GM18909 (cell line): ENCODE results near the gene CARM1.
"Not testable (repeated sequence)": the region's sequence is repeated elsewhere in the genome, so short reads cannot be mapped to it uniquely, and the experiment has no call there.

Experiments
- ATAC-seq: cut with Tn5 transposase; IDR thresholded peaks from one replicate; pipeline ENCODE4 v1.9.1; 2021; ENCODE audit warnings: mild to moderate bottlenecking; ENCODE audit not compliant: unreplicated experiment, poor library complexity

Gene CARM1

GRCh38 chr19:10871711-10872545 lies 575 bp downstream of the CARM1 start:
- ATAC-seq: peak; percentile 5

DNA sequence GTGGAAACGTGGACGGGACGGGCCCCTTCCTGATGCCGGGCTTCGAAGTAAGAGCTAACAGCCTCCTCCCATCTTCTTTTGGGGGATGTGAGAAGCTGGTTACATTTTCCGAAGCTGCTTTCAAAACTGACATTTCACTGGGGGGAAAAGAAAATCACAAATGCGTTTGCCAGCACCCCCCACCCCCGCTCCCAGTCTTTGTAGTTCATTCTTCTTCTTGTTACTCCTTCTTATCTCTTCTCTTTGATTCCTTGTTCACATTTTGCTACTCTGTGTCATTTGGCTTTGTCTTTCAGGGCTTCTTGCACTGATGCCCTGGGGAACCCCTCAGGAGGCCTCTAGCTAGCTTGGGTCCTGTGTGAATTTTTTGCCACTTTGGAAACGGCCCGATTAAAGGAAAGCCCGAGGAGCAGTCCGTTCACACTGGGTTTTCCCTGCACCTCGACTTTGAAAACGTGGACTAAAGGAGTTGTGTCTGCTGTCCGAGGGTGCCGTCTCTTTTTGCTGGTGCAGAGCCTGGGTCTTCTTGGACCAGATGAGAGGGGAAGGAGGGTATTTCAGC lies 1.3 kb downstream of the CARM1 start:
- ATAC-seq: no peak

- ATAC-seq: no peak
Measured at GRCh38 chr19:10874024-10874423, 2.7 kb downstream of the CARM1 start.

- peak; percentile 55 for ATAC-seq
Measured at GRCh38 chr19:10876459-10877240, 5.3 kb downstream of the CARM1 start.

DNA sequence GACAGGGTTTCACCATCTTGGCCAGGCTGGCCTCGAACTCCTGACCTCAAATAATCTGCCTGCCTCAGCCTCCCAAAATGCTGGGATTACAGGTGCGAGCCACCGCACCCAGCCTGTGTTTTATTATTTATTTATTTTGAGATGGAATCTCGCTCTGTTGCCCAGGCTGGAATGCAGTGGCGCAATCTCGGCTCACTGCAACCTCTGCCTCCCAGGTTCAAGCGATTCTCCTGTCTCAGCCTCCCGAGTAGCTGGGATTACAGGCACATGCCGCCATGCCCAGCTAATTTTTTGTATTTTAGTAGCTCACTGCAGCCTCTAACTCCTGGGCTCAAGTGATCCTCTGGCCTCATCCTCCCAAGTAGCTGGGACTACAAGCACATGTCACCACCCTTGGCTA lies 6.3 kb downstream of the CARM1 start:
- not testable (repeated sequence) for ATAC-seq

DNA sequence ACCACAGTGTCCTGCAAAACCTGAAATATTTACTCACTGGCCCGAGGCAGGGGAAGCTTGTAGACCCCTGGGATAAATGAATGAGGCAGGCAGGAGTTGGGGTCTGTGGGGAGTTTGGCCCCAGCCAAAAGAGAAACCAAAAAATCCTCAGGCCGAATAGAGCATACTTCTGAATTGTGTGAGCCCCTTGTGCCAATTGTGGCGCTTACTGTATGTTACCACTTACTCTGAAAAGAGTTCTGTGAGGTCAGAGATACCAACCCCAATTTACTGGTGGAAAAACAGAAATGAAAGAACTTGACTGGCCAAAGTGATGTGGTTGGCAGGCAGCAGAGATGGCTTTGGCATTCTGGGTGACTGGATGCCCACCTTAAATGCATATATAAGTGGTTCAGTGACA lies 6.9 kb downstream of the CARM1 start:
- no peak for ATAC-seq

DNA sequence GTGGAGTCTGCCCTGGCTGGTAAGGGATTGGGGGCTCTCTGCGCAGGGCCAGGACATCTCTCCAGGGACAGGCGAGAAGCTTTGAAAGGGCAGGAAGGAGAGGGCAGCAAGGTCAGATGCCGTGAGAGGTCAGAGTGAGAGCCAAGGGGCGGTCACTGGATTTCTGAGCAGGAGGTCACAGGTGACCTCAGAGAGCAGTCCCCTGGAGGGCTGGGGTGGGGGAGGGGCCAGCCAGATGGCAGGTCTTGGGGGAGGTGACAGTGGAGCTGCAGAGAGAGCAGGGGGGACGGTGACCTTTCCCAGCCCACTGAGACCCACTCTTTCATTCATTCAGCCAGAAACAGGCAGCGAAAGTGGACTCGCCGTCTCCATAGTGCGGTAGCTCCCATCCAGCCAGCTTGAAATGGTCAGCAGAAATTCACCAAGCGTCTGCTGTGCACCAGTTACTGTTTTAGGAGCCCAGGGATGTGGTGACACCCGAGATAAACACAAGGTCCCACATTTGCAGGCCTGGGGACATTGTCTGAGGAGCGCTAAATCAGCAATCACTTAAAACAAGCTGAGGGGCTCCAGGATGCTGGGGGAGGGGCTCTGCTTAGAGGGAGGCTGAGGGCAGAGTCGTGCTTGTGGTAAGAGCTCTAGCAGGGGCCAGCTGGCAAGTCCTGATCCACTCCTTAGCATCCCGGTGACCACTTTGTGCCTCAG lies 10.2 kb downstream of the CARM1 start:
- ATAC-seq: no peak

- ATAC-seq: no peak
Measured at GRCh38 chr19:10882108-10882457, 10.7 kb downstream of the CARM1 start.

GRCh38 chr19:10884274-10884673 lies 12.9 kb downstream of the CARM1 start:
- no peak for ATAC-seq

DNA sequence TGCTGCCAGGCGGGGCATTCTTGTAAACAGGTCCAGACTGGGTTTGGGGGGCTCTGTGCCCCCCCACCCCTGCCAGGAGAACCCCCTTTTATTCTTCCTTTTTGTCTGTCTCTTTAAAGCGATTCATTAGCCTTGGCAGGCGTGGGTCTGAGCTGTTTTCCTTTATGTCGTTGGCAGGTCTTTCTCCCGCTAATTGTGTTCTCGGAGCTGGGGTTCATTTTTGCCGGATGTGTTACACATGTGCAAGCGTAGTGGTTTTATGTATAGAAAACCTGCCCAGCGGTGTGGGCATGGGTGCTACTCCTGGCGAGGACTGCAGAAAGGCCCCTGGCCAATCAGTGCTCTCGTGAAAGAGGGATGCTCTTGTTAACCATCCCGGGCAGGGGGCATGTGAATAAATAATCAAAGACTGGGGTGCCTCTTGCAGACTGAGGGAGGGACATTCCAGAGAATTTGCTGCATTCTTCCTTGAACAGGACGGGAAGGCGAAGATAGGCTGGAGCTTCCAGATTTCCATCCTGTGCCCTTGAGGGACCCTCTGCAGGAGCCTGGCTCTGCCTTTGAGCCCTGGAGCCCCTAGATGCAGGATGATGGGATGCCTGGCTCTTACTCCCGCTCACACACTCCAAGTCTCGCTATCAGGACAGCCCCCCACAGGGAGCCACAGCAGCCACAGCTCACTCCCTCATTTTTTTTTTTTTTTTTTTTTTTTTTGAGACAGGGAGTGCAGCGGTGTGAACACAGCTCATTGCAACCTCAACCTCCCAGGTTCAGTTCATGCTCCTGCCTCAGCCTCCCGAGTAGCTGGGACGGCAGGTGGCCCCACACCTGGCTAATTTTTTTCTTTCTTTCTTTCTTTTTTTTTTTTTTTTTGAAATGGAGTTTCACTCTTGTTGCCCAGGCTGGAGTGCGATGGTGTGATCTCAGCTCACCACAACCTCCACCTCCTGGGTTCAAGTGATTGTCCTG lies 14.1 kb downstream of the CARM1 start:
- no peak for ATAC-seq

- no peak for ATAC-seq
Measured at GRCh38 chr19:10887616-10888367, 16.4 kb downstream of the CARM1 start.

GRCh38 chr19:10888421-10888866 lies 17.1 kb downstream of the CARM1 start:
- no peak for ATAC-seq

DNA sequence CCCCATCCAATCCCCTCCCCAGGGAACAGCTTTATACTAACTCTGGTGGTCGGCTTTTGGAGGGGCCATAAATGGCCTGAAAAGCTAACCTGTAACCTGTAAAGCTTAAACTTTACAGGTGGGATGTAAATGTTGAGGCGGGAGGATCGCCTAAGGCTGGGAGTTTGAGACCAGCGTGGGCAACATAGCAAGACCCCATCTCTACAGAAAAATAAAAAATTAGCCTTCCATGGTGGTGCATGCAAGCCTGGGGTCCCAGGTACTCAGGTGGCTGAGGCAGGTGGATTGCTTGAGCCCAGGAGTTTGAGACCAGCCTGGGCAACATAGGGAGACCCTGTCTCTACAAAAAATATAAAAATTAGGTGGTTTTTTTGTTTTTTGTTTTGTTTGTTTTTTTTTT lies 18.5 kb downstream of the CARM1 start:
- ATAC-seq: no peak

GRCh38 chr19:10891405-10892086 lies 20.2 kb downstream of the CARM1 start:
- no peak for ATAC-seq

DNA sequence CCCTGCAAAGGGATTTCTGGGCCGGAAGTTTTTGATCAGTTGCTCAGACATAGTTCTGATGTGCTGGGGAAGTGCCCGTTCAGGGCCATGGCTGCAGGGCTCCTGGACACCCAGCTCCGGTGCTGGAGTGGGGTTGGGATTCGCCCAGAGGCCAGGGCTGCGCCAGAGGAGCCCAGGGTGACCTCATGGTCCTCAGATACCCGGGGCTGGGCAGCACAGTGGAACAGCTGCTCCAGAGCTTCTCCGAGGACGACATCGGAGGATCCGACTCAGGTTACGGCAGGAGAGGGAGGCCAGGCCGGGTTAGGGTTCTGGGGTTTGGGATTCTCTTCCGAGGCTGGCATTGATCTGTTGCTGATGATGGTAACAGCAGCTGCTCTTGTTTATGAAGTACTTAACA lies 20.9 kb downstream of the CARM1 start:
- ATAC-seq: no peak

DNA sequence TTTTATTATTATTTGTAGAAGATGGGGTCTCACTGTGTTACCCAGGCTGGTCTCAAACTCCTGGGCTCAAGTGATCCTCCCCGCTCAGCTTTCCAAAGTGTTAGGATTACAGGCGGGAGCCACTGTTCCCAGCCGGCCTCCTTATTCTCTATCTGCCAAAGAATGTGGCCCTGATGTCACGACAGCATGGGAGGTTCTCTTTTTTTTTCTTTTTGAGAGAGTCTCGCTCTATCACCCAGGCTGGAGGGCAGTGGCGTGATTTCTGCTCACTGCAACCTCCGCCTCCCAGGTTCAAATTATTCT lies 23.5 kb downstream of the CARM1 start:
- no peak for ATAC-seq

GRCh38 chr19:10895363-10895762 lies 24.0 kb downstream of the CARM1 start:
- ATAC-seq: no peak

DNA sequence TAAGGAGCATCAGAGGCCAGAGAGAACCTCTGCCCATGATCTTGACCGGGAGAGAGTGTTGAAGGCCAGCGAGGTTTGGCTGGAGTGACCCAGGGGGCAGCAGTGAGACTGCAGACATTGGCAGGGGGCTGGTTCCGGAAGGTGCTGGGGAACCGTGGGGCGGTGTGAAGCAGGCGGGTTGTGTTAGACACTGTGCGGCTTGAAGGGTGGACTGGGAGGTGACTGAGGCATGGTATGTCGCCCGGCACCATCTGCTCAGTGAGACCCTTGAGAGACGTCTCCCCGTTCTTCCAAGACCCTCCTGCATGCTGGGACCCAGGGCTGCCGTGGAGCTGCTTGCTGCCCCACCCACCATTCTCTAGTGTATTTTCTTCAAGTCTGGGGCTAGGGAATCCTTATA lies 24.6 kb downstream of the CARM1 start:
- no peak for ATAC-seq
